Glomerular endothelial cell (primary cell): ENCODE measurements around the gene ASB10. TPM values are rescaled to one million over a fixed set of nuclear protein-coding genes. Genes with fewer than 3 reads are reported as not detected.

Experiments used
- DNase-seq: peaks from one replicate; pipeline ENCODE4 v3.0.0-alpha.2; 2011; ENCODE audit warnings: low read depth, low spot score; ENCODE audit errors: extremely low read depth
- total RNA-seq: library from RNA; depleted of rRNA; stranded (reverse); fragments of >200 nt; gene quantifications from 2 replicates; pipeline ENCODE4 v1.2.3, GENCODE V29; 2015

Gene ASB10
- total RNA-seq, 1 donor from 2014 or later: not detected

- no peak for DNase-seq
Observed at GRCh38 chr7:151126491-151127137, 60.4 kb downstream of the ASB10 start.

DNA sequence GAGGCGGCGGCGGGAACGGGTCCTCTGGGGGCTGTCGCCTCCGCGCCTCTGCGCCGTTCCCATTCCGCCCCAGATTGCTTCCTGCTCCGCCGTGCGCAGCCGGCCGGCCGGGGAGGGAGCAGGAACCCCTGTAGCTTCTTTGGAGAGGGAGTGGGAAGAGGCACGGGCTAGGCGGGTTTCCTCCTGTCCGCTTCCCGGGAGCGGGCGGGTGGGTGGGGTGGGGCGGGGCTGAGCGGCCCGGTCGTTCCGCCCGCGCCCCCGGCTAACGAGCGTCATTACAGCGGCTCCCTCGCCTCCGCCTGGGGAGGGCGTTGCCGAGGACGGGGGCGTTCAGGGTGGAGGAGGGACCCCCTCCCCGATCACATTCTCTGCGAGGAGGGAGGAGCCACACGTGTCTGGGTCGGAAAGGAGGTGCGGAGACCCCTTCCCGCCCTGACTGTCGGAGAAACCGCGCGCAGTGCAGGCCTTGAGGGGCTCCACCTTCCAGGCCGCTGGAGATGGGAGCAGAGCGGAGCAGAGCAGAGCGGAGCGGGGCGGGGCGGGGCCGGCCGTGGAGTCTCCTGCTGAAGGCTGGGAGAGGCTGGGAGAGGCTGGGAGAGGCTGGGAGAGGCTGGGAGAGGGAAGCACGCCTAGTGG lies 61.1 kb downstream of the ASB10 start:
- no peak for DNase-seq

Other genes starting within 250 kb of the ASB10 start
- 0.87 TPM in 1 of 2 replicates, not detected in the other for gene KCNH2, start 208.9 kb downstream of the ASB10 start, total RNA-seq
- 16.5 and 22.0 TPM in 2 replicates for gene NOS3, start 196.2 kb downstream of the ASB10 start, total RNA-seq
- 0.10 TPM in 1 of 2 replicates, not detected in the other for gene ATG9B, start 162.8 kb downstream of the ASB10 start, total RNA-seq
- gene ABCB8, start 158.8 kb downstream of the ASB10 start, total RNA-seq: 24.5 and 47.5 TPM in 2 replicates
- gene ASIC3, start 138.7 kb downstream of the ASB10 start, total RNA-seq: 0.15 and 1.6 TPM in 2 replicates
- gene CDK5, start 129.4 kb downstream of the ASB10 start, total RNA-seq: 19.1 and 21.1 TPM in 2 replicates
- gene SLC4A2, start 127.7 kb downstream of the ASB10 start, total RNA-seq: 114 and 175 TPM in 2 replicates
- gene FASTK, start 106.4 kb downstream of the ASB10 start, total RNA-seq: 67.0 and 81.7 TPM in 2 replicates
- gene TMUB1, start 103.8 kb downstream of the ASB10 start, total RNA-seq: 40.1 and 50.9 TPM in 2 replicates
- gene AGAP3, start 100.8 kb downstream of the ASB10 start, total RNA-seq: 70.7 and 99.7 TPM in 2 replicates
- gene GBX1, start 19.6 kb downstream of the ASB10 start, total RNA-seq: not detected in 2 replicates
- not detected in 2 replicates for gene H2BK1, start 23.2 kb upstream of the ASB10 start, total RNA-seq
- 58.3 and 59.3 TPM in 2 replicates for gene ABCF2, start 40.0 kb upstream of the ASB10 start, total RNA-seq
- 116 and 140 TPM in 2 replicates for gene CHPF2, start 45.2 kb upstream of the ASB10 start, total RNA-seq
- 5.5 and 5.6 TPM in 2 replicates for gene SMARCD3, start 61.4 kb upstream of the ASB10 start, total RNA-seq
- gene NUB1, start 154.6 kb upstream of the ASB10 start, total RNA-seq: 39.6 and 42.1 TPM in 2 replicates
- 1.5 and 4.3 TPM in 2 replicates for gene WDR86, start 222.8 kb upstream of the ASB10 start, total RNA-seq